Measurements from ENCODE around the gene FAM222A. TPM values are rescaled to one million over a fixed set of nuclear protein-coding genes. Genes with fewer than 3 reads are reported as not detected.

The FAM222A gene
- total and polyA plus RNA-seq, 2 of the 4 experiments (the other 2 are of a cell fraction) = under 0.01 to 0.32 TPM

- Histone ChIP-seq H3K36me3 (ENCODE audit: control insufficient read depth, insufficient read depth, low read length) (peaks cover 6% of the 10 kb centered on the region; the same call in 1 of the 2 replicates), H2BK15ac (ENCODE audit: low read depth, low read length) (no peak overlapping the region), H3K9me3 (ENCODE audit: control insufficient read depth, insufficient read depth, low read length) (no peaks in the 10 kb centered on the region), H3K14ac (replicated peaks; ENCODE audit: low read depth, low read length) (no peak overlapping the region), H2AK5ac (ENCODE audit: low read depth, low read length) (no peak overlapping the region), H2AK9ac (replicated peaks; ENCODE audit: low read depth, low read length, poor library complexity) (no peak overlapping the region), H2BK20ac (ENCODE audit: low read depth, low read length) (no peak overlapping the region), H4K5ac (ENCODE audit: low read depth, low read length) (no peak overlapping the region), H3K23ac (ENCODE audit: low read depth, low read length) (no peak overlapping the region), H4K8ac (ENCODE audit: low read depth in 2 of 2, low read length in 2 of 2) (no peak overlapping the region), H3K4me3 (ENCODE audit: insufficient read depth, low read depth, low read length) (no peak overlapping the region), H3K4me2 (ENCODE audit: low read depth, low read length) (no peak overlapping the region), H3K4ac (ENCODE audit: low read depth, low read length) (no peak overlapping the region), H3K9ac (ENCODE audit: low read depth, low read length) (no peak overlapping the region), H4K91ac (ENCODE audit: insufficient read depth, low read depth, low read length) (no peak overlapping the region), H4K20me1 (ENCODE audit: insufficient read depth, low read length) (no peaks in the 10 kb centered on the region), H3K9me1 (ENCODE audit: insufficient read depth, low read length) (no peaks in the 10 kb centered on the region), H2BK5ac (ENCODE audit: low read depth, low read length, poor library complexity, severe bottlenecking) (no peak overlapping the region), H3K56ac (ENCODE audit: extremely low read depth, insufficient read depth, low read length) (no peak overlapping the region), H3K27ac (ENCODE audit: insufficient read depth, low read length) (no peak overlapping the region), H3K27me3 (ENCODE audit: control insufficient read depth, insufficient read depth, low read length) (no peaks in the 10 kb centered on the region), H2AFZ (replicated peaks; ENCODE audit: low read length, poor library complexity) (no peak overlapping the region), H3K4me1 (ENCODE audit: control insufficient read depth, insufficient read depth, low read length) (no peaks in the 10 kb centered on the region), H3K18ac (ENCODE audit: low read depth, low read length) (no peak overlapping the region), H2BK120ac (ENCODE audit: low read depth, low read length) (no peak overlapping the region), H3K79me1 (ENCODE audit: low read depth in 1 of 2, low read length in 2 of 2) (no peaks in the 10 kb centered on the region)
- DNase-seq (no peak), ATAC-seq (ENCODE audit: low read depth) (no peak)
- ChIA-PET CTCF (interaction anchor here (3.7 kb wide), 1 partner anchor 42 kb away, joined by 23 read pairs; no protein-coding TSS in a partner anchor), POLR2A (ENCODE audit: unreplicated experiment) (no interaction called here)
- no TSS peak for BruUV-seq (replicated peaks)
- in situ Hi-C loops (cut with MboI; ENCODE audit: low sequenced_read_pairs) = loop anchor here (5.0 kb wide), 1 partner anchor 39 kb away; no protein-coding TSS in a partner anchor
- intact Hi-C loops (cut with micrococcal nuclease) = no loop called here
- dilution Hi-C loops (cut with HindIII; ENCODE audit: low sequenced_read_pairs, unreplicated experiment) = no loop called here
- WGBS, 2 experiments (ENCODE audit: extremely low coverage in 2 of 2, insufficient read length in 1 of 2) = 89% methylated on average over 12 of the region's 15 CpGs; no CpG with 5 or more reads in 1 of the 2 experiments
- no peak for TF ChIP-seq MAFK (IDR thresholded peaks at IDR 0.05; ENCODE audit: low read depth, low read length)
- TF ChIP-seq ELK1 (IDR thresholded peaks at IDR 0.05; ENCODE audit: borderline replicate concordance, low read depth, low read length) = no peak
- no peak for TF ChIP-seq RAD21 (IDR thresholded peaks at IDR 0.05; ENCODE audit: low read length)
- no peak for TF ChIP-seq FOS (IDR thresholded peaks at IDR 0.05; ENCODE audit: low read depth, low read length)
- no peak for TF ChIP-seq RFX5 (IDR thresholded peaks at IDR 0.05; ENCODE audit: low read depth, low read length)
- TF ChIP-seq MXI1 (IDR thresholded peaks at IDR 0.05; ENCODE audit: borderline replicate concordance, low read depth, low read length) = no peak
Measured at GRCh38 chr12:109802828-109803227, 89.2 kb downstream of the FAM222A start.
